Muscle of arm (tissue), 12 donors: ENCODE measurements around the gene LRP5. TPM values are rescaled to one million over a fixed set of nuclear protein-coding genes. Genes with fewer than 3 reads are reported as not detected.

Source experiments
- DNase-seq: peaks from one replicate; pipeline ENCODE4 v3.0.0-alpha.2; 2013
- polyA plus RNA-seq, 12 donors: library from polyadenylated mRNA; unstranded; fragments of 120-200 nt; gene quantifications; one replicate each; pipeline ENCODE4 v1.2.1, GENCODE V29; 2013; ENCODE audit not compliant: insufficient read length in 12 of 12

Gene LRP5
- polyA plus RNA-seq, 12 donors = 33.3 to 88.3 (median 44.0) TPM; not detected in 1

- DNase-seq = no peak
Observed at GRCh38 chr11:68303982-68304780, 8.2 kb upstream of the LRP5 start.

- DNase-seq = no peak
Observed at GRCh38 chr11:68306636-68307035, 5.8 kb upstream of the LRP5 start.

GRCh38 chr11:68308068-68308467 lies 4.3 kb upstream of the LRP5 start:
- no peak for DNase-seq

- no peak for DNase-seq
Observed at GRCh38 chr11:68309621-68310185, 2.7 kb upstream of the LRP5 start.

- no peak for DNase-seq
Observed at GRCh38 chr11:68311160-68312116, 953 bp upstream of the LRP5 start.

GRCh38 chr11:68312780-68313573 lies 586 bp downstream of the LRP5 start:
- DNase-seq = no peak

- no peak for DNase-seq
Observed at GRCh38 chr11:68313574-68314202, 1.3 kb downstream of the LRP5 start.

- DNase-seq = no peak
Observed at GRCh38 chr11:68314203-68315170, 2.1 kb downstream of the LRP5 start.

GRCh38 chr11:68315171-68315920 lies 3.0 kb downstream of the LRP5 start:
- no peak for DNase-seq

- no peak for DNase-seq
Observed at GRCh38 chr11:68317147-68317785, 4.9 kb downstream of the LRP5 start.

GRCh38 chr11:68321293-68322051 lies 9.1 kb downstream of the LRP5 start:
- DNase-seq = no peak

GRCh38 chr11:68322052-68322430 lies 9.7 kb downstream of the LRP5 start:
- no peak for DNase-seq

- no peak for DNase-seq
Observed at GRCh38 chr11:68324241-68324640, 11.8 kb downstream of the LRP5 start.

- DNase-seq = no peak
Observed at GRCh38 chr11:68324695-68325094, 12.3 kb downstream of the LRP5 start.

GRCh38 chr11:68325183-68325906 lies 13.0 kb downstream of the LRP5 start:
- no peak for DNase-seq

- DNase-seq = no peak
Observed at GRCh38 chr11:68325907-68326220, 13.5 kb downstream of the LRP5 start.
